ENCODE measurements around the gene ZNF609.

The ZNF609 gene

DNA sequence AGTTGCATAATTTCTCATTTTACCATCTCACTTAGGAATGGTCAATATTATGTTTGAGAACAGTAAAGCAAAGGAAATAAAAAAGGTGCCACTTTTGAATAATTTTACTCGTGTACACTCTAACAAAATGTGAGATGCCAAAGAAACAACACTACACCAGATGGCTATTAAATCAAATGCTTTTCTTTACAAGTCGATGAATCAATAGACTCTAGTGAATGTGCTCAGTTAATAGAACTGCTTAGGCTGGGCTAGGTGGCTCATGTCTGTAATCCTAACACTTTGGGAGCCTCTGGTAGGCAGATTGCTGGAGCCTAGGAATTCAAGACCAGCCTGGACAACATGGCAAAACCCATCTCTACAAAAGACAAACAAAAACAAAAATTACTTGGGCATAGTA is 87.9 kb downstream of the ZNF609 start:
- no peak for DNase-seq

- no peak for DNase-seq
Measured at GRCh38 chr15:64549860-64550259, 89.5 kb downstream of the ZNF609 start.

GRCh38 chr15:64552281-64552948 is 92.0 kb downstream of the ZNF609 start:
- no peak for DNase-seq

DNA sequence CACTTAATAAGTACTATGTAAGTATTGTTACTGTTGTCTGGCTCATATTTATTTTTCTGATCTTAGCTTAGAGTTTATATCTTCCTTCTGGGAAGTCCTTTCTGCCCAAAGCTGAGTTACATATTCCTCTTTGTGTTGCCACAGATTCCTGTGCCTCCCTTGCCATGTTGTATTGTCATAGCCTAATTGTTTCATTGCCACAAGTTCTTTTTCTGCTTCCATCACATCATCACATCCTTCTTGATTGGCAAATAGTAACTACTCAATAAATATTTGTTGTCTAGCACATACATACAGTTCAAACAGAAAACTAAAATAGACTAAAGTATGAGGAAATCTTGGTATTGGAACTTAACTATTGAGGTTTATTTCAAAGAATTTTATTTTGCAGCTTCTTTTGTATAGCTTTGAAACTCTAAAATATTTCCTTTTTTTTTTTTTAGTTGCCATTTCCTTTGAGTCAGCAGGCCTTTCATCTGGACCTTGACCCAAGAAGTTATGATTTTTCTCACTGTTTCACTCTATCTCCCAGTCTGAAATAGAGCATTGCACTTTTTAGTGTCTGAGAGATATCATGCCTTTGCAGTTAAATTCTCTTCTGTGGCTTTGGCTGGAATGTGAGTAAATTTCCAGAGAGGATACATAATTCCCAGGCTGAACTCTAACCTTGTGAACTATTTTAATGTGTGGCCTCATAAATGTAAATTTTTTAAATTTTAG is 98.2 kb downstream of the ZNF609 start:
- no peak for DNase-seq

DNA sequence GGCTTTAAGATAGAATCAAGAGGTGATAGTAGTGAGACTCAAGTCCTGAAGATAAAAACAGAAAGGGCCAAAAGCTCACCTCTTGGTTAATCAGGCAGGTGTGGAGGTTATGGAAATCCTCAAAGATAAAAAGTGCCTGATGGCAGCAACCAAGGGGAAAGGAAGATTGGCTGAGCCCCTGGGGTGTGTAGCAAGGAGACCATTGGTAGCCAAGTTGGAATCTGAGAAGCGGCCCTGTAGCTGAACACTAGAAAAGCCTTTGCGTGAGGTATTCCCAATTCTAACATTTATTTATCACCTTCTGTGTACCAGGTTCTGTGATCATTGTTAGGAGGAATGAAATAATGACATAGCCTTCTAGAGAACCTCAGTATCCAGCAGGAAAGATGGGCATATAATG is 98.9 kb downstream of the ZNF609 start:
- no peak for DNase-seq

DNA sequence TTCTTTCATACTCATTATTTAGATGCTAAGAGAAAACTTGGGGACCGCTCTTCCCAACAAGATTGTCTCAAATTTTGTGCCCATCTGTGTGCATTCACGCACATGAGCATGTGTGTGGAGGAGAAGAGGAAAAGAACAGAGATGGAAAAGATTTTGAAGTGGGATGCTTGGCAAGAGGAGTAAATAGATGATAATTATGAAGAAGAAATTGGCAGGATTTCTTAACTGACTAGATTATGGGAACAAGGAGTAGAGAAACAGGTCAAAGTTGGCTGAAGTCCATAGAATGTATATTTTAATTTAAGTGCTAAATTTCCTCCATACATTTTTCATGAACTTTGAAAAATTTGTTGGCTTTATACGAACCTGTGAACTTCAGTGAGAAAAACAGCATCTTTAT is 100.1 kb downstream of the ZNF609 start:
- no peak for DNase-seq

DNA sequence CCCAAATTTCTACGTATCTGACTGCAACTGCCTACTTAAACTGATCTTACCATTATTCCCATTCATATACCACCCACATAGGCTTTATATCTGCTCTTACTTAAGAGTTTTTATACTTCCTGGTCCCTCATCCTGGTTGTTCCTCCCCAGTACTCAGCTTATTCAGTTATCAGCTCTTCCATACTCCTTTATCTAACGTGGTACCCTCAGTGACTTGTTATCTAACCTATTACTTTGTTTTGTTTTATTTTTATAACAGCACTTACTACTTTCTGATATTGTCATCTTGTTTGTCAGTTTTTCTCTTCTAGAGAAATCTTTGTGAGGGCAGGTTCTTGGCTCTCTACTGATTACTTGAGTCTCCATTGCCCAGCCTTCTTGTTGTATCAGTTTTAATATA is 100.6 kb downstream of the ZNF609 start:
- no peak for DNase-seq

- no peak for DNase-seq
Measured at GRCh38 chr15:64562003-64562640, 101.7 kb downstream of the ZNF609 start.

GRCh38 chr15:64566102-64566501 is 105.7 kb downstream of the ZNF609 start:
- DNase-seq, result no peak

GRCh38 chr15:64566629-64567427 is 106.5 kb downstream of the ZNF609 start:
- no peak for DNase-seq

GRCh38 chr15:64568765-64569164 is 108.4 kb downstream of the ZNF609 start:
- DNase-seq, result no peak

DNA sequence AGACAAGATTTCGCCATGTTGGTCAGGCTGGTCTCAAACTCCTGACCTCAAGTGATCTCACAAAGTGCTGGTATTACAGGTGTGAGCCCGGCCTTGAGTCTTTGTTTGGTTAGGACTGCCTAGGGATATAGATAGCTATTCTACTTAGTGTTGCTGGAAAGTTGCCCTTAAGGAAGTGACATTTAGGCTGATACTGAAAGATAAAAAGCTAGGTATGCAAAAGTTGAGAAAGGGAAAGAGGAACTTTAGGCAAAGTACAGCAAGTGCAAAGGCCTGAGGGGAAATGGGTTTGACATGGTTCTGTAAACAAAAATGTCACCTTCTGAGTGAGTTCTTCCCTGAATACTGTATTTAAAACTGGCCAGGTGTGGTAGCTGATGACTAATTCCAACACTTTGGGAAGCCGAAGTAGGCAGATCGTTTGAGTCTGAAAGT is 111.5 kb downstream of the ZNF609 start:
- no peak for DNase-seq

GRCh38 chr15:64572856-64573255 is 112.5 kb downstream of the ZNF609 start:
- DNase-seq, result no peak

DNA sequence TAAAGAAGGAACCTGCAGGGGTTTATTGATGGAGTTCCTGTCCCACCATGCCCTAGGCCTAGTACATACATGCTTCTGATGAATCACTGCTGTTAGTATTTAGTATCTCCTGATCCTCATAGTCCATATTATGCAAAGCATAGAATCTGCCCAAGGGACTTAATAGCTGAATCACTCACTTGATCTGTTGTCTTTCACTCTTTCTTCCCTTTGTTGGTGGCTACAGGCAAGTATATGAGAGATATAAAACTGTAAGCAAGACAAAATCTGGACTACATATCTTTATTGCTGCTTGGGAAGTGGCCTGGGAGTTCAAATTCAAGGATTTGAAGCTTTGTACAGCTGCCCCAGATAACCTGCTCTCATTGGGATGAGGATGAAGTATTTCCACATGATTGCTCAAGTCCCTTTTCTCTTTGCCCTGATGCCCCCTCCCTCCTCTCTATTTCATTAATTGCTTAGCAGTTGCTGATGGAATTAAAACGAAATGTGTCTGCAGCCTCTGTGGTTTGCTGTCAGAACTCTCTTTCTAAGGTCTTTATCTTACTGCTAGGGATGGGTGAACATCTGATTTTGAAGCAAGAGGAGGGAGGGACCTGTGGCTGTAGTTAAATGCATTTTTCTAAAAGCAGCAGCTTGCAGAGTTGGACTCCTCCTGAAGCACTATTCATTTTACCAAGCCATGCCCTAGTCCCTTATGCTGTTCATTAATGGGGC is 114.1 kb downstream of the ZNF609 start:
- no peak for DNase-seq

- no peak for DNase-seq
Measured at GRCh38 chr15:64580696-64581407, 120.5 kb downstream of the ZNF609 start.

GRCh38 chr15:64581408-64581761 is 121.0 kb downstream of the ZNF609 start:
- DNase-seq, result no peak

DNA sequence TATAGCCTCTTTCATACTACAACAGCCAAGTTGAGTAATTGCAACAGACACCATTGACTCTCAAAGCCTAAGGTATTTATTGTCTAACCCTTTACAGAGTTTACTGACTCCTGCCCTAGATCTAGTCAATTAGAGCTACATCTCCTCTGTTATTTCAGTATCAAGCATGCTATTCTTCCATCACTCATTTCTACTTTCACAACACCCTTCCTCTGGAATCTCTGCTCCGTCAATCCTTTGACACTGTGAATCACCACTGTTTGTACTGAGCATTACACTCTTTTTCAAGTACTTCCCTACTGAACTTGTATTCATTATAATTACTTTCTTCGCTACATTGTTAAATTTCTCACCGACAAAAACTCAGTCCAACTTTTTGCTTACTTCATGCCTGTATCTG is 121.8 kb downstream of the ZNF609 start:
- no peak for DNase-seq

GRCh38 chr15:64583519-64583918 is 123.1 kb downstream of the ZNF609 start:
- DNase-seq, result no peak

- no peak for DNase-seq
Measured at GRCh38 chr15:64583983-64584382, 123.6 kb downstream of the ZNF609 start.

GRCh38 chr15:64586259-64586870 is 126.0 kb downstream of the ZNF609 start:
- DNase-seq, result no peak

DNA sequence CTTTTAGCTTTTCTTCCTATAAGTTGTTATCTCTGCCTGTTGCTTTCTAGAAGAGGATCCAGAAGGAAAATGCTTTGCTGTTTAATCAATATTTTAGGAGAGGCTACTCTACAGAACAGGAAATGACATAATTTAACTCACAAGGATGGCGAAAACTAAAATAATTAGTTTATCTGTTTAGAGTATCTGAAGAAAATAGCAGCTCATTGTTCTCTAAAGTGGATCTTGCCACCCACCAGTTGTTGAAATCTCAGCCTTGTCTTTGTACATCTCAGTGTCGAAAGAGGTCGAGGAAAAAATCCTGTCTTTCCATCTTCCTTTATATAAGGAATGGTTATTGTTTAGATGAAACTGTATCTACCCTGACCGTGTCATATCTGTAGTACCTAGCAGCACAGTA is 126.6 kb downstream of the ZNF609 start:
- no peak for DNase-seq

Measured in T-helper 9 cell (primary cell).